ENCODE results near the gene NUP58.

NUP58 gene, protein sequence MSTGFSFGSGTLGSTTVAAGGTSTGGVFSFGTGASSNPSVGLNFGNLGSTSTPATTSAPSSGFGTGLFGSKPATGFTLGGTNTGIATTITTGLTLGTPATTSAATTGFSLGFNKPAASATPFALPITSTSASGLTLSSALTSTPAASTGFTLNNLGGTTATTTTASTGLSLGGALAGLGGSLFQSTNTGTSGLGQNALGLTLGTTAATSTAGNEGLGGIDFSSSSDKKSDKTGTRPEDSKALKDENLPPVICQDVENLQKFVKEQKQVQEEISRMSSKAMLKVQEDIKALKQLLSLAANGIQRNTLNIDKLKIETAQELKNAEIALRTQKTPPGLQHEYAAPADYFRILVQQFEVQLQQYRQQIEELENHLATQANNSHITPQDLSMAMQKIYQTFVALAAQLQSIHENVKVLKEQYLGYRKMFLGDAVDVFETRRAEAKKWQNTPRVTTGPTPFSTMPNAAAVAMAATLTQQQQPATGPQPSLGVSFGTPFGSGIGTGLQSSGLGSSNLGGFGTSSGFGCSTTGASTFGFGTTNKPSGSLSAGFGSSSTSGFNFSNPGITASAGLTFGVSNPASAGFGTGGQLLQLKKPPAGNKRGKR

DNA sequence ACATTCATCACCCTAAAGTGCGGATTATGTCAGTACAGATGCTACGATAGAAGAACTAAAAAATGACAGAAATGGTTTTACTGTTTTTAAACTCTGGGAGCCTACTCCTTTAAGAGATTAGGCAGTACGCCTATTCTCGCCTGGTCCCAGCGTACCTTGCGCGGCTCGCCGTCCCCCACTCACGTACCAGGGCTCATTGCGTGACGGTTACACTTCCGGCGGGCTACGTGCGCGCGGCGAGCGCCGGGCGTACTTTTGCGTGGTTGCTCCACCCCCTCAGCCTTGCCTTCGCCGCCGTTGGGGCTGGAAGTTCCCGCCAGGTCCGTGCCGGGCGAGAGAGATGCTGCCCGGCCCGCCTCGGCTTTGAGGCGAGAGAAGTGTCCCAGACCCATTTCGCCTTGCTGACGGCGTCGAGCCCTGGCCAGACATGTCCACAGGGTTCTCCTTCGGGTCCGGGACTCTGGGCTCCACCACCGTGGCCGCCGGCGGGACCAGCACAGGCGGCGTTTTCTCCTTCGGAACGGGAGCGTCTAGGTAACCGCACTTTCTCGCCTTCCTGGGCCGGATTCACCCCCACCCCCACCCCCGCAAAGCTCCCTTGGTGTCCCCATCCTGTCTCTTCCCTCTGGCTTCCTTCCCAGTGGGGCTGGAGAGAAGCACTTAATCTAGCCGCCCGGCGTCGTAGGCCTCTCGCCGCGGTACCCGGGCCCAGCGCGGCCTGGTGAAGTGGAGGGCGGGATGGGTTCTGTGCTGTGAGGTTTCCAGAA is at the start of gene NUP58:
Gene NUP58 (plus strand): TSS at position 279 of the 767 bp plus-strand sequence. CDS start 149 bp downstream, at position 428.
- peak; percentile 94 for DNase-seq

DNA sequence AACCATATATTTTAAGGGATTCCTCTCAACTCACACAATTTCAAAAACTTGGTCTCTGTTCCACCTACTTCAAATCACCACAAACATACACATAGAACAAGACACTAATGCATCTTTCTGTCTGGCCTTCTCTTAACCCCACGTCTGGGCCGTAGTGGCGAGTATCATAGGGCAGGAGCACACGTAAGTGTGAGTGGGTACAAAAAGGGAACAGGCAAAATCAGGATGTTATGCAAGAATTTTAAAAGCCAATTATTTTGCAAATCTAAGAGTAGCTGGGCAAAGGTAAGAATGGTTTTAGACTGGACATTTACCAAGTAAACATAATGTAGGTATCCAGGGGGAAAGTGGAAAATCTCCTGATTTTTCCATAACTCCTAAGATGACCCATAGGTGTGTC is 49.2 kb upstream of the NUP58 start:
- DNase-seq: no peak

DNA sequence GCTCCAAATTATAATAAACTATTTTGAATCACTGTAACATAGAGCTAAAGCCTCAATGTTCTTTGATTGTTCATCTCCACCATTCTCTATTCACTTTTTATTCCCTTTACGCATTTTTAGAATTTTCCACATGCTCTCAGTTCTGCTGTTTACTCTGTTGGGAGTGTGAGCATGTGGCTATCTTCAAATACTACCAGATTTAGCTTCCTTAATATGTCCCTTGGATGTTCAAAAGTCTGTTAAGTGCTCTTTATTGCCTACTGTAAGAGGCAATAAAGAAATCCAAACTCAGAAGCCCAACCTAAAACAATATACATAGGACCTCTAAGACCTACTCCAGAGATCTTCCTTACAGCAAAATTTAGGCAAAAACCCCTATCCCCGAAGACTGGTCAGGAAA is 48.7 kb upstream of the NUP58 start:
- DNase-seq: no peak

DNA sequence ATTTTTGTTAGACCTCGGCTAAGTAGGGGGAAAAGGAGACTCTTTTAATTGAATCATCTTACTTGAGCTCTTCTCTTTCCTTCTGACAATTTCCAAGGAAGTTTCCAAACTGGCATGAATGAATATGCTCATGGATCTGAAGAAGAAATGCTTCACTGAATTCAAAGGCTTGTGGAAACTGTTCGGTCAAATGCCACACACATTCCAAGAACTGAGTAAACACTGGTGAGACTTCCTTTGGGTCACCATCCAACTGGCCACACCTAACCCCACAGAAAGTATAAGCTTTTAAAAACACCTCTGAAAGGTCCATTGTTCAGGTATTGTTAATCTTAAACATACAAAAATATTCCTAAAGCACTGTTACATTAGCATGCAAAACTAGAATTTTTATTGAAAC is 47.7 kb upstream of the NUP58 start:
- no peak for DNase-seq

DNA sequence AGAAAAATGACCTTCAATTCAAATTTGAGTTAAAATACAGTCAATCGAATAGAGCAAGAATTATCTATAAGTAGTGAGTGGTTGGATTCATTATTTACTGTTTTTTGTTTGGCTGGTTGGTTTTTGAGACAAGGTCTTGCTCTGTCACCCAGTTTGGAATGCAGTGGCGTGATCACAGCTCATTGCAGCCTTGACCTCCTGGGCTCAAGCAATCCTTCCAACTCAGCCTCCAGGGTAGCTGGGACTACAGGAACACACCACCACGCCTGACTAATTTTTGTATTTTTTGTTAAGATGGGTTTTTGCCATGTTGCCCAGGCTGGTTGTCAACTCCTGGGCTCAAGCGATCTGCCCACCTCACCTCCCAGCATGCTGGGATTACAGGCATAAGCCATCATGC is 39.2 kb upstream of the NUP58 start:
- no peak for DNase-seq

DNA sequence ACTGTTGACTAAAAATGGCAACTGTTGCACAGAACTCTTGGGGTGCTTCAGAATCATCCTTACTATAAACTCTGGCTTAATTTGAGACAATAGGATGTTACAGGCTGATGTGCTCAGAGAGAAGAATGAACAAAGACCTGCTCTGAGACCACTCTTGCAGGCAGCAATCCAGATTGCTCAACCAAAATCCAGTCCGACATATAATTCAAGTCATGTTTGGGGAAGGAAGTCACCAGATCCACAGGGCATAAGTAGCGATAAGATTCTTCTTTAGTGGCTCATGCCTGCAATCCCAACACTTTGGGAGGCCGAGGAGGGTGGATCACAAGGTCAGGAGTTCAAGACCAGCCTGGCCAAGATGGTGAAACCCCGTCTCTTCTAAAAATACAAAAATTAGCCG is 34.7 kb upstream of the NUP58 start:
- DNase-seq: no peak

DNA sequence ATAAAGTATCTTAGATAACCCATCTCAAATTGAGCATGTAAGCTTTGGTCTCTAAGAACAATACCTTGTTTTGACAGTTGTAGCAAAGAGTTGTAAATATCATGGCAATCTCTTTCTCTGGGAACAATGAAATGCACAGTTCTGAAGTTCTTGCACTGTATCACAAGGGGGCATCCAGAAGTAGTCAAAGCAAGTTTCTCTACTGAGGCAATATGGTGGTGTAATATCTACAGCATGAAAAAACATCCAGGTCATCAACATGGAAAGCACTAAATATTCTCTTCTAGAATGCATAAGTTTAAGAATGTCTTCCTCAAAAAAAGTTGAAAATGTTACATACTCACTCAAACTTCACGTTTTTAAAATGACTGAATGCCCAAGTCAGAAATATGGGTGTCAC is 33.7 kb upstream of the NUP58 start:
- peak; percentile 30 for DNase-seq

DNA sequence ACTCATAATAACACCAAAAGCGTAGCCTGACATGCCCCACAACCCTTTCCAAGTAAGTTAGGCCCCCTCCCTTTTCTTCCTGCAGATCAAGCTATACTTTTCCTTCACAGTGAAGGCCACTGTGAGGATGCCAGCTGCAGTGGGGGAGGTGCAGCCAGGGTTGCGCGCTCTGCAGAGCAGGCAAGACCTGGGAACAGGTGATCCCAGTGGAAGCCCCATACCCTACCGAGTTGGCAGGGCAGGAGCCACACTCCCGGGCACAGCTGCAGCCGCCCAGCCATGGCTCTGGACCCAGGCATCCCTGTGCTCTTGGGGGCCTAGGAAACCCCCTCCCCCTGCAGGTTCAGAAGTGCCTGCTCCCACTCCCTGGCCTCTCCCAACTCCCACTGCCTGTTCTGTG is 32.9 kb upstream of the NUP58 start:
- no peak for DNase-seq

DNA sequence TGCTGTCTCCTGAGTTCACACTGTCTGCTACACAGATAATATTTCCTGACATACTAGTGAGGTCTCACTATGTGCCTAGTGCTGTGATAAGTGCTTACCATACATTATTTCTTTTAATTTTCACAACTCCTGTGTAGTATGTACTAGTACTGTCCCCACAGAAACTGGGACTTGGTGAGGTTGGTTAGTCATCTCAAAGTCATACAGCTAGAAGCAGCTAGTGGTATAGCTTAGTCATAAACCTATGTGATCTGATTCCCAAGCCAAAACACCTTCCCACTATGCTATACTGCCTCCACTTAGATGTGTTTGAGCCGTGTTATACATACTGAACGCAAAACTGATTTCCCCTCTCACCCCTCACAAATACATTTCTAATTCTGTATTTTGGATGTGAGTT is 24.7 kb upstream of the NUP58 start:
- DNase-seq: no peak

DNA sequence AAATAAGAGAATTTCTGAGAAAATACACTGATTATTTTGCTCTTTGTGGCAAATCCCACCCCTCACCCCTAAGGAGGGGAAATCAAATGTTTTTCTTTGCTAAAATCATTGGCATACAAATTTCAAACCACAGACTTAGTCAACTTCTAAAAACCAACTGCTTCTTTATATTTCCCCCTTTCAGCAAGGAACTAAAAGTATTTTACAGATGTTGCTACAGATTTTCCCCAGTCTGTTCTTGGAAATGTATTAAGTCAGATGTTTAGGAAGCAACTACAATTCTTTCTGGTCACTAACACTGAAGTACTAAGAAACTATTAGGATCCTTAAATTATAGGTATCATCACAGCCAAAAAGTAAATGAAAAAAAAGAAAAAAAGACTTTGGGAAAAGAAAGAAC is 21.0 kb upstream of the NUP58 start:
- DNase-seq: no peak

DNA sequence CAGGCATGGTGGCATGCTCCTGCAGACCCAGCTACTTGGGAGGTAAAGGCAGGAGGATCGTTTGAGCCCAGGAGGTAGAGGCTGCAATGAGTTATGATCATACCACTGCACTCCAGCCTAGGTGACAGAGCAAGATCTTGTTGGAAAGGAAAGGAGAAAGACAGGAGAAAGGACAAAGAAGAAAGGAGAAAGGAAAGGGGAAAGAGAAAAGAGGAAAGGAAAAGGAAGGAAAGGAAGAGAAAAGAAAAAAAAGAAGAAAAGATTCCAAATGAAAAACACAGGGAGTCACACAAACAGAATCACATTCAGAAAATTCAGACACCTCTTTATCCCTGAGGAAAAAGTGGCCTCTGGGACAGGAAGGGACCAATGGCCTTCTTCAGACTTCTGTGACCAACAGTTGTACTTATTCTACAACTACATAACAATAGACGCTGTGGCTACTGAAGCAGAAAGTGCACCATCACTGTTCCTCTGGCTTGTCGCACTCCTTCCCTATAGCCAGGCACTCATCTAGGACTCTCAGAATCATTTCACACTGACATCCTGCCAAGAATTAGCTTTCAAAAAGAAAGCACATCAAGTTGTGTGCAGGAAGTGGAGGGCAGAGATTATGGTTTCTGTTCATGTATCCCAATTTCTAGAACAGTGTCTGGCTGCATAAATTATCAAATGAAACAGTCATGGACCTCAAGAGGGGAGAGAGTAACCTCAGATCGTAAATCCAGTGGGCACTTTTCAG is 20.1 kb upstream of the NUP58 start:
- DNase-seq: no peak

DNA sequence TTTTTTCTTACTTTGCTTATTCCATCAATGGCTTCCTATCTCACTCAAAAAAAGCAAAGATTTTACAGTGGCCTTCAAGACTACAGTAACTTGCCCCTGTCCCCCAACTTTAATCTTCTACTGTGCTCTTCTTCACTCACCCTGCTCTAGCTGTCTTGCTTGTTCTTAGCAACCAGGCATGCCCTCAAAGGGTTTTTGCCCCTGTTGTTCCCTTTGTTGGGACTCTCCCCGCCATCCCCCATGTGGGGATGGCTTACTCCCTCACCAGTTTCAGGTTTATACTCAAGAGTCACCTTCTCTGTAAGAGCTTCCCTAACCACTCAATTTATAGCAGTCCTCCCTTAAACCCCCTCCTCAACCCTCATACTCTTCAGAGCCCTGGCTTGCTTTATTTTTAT is 19.5 kb upstream of the NUP58 start:
- no peak for DNase-seq

DNA sequence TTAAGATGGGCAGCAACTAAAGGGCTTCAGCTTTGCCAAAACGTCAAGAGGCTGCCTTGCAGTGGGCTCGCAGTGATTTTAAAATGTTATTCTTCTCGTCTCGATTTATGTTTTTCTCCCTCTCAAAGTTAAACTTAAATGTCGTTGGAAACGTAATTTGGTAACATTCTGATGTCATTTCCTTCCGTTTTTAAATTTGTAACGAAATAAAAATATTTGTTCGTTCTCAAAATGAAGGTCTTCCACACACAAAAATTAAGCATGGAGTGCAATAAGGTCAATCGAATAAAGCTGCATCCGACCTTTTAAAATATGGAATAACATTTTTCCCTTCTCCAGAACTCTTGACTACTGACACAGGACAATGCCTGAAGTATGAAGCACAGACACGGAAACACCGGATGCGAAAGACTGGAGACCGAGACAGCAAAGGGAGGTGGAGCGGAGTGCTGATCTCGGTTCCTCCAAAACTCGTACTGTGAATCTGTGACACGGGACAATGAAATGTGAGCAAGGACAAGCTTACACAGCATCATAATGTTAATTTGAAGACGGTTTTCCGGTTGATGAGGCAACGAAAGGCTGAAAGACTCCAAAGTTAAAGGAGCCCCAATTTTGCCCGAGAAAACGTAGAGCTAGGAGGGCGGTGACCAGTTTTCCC is 15.0 kb upstream of the NUP58 start:
- peak; percentile 58 for DNase-seq

DNA sequence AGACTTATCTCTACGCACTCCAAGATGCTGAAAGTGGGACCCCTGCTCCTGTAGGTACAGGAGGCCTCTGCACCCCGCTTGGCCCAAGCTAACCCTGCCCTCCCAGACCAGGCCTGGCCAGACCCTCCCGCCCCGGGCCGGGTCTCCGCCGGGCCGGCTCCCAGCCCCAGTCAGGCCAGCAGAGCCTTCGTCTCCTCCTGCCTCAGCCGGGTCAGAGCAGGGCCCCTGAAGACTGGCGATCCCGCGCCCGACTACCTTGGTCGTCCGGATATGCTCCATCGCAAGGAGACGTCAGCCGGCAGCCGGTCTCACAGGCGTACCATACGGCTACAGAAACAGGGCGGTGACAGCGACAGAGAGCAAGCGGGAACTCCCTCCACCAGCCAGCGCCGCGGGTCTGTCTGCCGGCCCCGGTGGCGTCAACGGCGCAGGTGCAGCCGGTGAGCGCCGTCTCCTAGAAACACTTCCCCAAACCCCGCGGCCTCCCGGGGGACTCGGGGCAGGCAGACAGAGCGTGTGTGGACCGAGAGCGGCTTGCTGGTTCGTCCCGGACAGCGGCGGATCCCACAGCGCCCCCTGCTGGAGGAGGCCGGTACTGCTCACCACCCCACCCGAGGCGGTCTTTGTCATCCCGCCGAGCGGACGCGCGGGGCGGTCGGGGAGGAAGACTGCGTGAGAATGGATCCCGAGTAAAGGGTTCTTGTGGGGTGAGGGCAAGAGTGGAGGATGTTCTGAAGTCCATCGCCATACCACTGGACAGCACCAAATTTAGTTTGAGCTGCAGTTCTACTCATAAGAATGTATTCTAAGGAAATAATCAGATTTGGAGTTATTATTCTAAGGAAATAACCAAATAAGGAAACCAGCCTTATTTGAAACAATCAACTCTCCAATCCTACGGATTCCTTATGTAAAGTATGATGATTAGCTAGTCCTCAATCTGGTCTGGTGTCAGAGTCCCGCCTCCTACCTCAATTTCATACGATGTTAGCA is 14.2 kb upstream of the NUP58 start, which contains the start of gene MTMR6:
Gene MTMR6 (minus strand): TSS at position 520 of the 993 bp plus-strand sequence. CDS start 241 bp downstream, at position 279.
- peak; percentile 93 for DNase-seq

DNA sequence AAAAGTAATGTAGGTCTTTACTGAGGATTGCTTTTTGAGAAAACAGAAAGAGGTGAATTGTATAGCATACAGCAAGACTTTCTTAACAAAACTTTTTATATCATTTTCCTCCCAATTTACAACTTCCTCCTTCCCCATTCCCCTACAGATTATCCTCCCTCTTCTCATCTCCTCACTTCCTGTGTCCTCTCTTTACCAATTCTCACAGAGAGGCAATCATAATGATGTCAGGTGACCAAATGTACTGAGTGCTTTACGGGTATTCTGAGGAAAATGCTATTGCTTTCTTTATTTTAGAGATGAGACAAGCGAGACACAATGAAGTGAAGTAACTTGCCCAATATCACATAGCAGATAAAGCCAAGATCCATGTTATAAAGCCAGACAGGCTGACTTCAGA is 12.5 kb upstream of the NUP58 start:
- no peak for DNase-seq

DNA sequence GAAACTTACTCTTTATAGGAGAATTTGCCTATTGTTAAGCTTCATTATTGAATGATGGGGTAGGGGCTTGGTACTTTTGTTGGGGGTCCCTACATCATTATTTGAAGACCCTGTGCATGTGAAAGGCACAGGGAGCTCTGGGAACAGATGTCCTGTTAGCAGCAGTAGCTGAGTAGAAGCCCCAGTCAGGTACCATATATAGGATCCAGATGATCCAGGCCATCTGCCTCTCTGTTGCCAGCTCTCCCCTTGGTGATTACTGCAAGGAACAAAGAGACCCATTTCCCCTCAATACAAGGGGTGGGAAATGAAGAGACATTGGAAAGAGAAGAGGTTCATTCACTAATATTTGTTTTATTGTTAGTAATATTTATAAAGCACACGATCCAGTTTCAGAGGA is 9.7 kb upstream of the NUP58 start:
- DNase-seq: no peak

DNA sequence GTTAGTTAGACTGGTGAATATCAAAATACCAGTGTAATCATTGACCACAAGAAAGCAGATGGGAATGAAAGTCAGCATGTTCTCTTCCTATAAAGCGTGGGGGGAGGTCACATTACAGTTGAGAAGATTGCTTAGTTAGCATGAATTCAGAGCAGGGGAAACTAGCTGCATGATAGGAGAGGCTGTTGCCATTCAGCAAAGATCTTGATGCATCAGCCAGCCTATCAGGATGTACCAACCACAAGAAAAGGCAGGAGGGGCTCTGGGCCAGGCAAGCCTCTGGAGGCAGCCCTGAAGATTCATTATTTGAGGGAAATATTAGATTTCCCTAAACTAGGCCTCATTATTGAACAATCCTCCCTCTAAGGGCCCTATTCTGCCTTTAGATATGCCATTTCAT is 9.1 kb upstream of the NUP58 start:
- DNase-seq: peak; percentile 52

DNA sequence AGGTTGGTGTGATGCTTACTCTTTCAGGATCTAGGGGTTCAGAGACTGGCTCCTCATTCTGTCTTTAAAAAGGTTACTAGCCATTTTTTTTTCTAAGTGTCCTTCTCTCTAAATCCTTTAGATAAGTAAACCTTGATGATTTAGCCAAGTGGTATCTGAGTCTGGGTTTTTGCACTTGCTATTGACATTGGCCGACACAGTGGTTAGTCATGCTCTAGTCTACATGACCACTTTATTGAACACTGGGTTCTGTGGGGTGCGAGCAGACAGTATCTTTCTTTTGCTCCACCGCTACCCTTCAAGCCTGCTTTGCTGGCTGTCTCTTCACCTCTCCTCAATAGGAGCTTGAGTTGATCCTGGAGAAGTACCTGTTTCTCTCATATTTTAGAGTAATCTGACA is 6.2 kb upstream of the NUP58 start:
- no peak for DNase-seq

DNA sequence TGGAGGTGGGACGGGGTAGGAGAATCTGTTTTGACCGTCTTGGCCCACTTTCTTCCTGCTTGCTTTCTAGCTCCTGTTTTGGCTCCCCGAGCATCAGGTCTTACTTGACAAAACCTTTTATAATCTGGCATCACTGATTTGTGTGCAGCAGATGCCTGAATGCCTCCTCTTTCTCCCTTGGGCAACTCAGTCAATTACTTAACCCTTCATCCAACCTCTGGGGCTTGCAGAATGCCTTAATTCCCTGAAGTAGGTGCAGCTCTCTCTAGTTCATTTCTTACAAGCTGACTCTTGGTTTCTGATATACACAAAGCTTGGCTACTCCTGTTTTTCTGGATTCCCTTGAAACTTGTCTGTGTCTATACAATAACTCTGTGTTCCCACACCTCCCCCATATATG is 5.7 kb upstream of the NUP58 start:
- no peak for DNase-seq

DNA sequence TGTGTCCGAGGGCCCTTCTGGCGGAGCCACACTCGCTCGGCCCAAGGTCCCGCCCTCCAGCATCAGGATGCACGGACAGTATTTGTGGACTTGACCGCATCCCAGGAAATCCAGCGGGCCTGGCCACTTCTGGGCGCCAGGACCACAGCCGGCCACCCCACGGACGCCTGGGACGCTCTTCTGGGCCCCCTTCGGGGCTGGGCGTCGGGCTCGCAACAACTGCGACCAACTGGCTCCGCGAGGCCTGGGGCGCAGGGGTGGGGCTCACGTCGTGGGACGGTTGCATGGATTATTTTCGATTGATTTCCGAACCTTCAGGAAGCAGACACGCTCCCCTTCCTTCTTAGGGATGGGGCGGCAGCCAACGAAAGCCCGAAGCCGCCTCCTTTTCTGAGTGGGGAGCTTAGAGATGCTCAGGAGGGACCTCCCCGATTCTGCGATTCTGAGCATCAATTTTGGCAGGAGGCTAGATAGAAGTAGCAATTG is 521 bp upstream of the NUP58 start:
- no peak for DNase-seq

DNA sequence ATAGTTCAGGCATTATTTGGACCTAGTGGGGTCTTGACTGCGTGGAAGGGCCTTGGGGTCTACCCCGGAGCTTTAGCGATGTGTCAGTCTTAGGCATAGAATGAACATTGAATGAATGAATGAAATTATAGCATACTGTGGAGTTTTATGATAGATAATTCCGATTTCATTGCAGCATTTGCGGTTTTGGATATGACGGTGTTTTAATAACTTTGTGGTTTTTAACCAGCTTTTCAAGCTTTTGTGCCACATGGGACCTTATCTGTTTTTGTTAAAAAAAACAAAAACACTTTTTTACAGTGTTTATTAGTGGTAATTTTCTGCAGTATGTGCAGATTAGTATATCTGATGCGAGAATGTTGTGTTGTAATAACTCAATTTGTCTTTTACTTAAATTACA is 696 bp downstream of the NUP58 start:
- no peak for DNase-seq

Data from CD4-positive, alpha-beta T cell treated with Interleukin-21 for 1 hour (primary cell).